Lower lobe of right lung (tissue), 2 donors: ENCODE results near the gene INTS11. TPM values are rescaled to one million over a fixed set of nuclear protein-coding genes. Genes with fewer than 3 reads are reported as not detected.

ENCODE experiments used
- ATAC-seq, 2 donors: fragments of 200-7000 bp; cut with Tn5 transposase; one replicate each; pipeline ENCODE4 v1.9.1; 2020 to 2022; ENCODE audit warnings: mild to moderate bottlenecking in 2 of 2, moderate library complexity in 2 of 2
- DNase-seq: peaks from one replicate; pipeline ENCODE4 v3.0.0-alpha.2; 2020
- H3K27ac ChIP-seq: fragments of 200-600 bp; one replicate; pipeline ENCODE4 v1.8.0; 2022
- H3K27me3 ChIP-seq: fragments of 200-600 bp; one replicate; pipeline ENCODE4 v1.8.0; 2022; ENCODE audit warnings: low read depth
- H3K36me3 ChIP-seq: fragments of 200-600 bp; one replicate; pipeline ENCODE4 v1.8.0; 2022; ENCODE audit warnings: mild to moderate bottlenecking
- H3K4me1 ChIP-seq: fragments of 200-600 bp; one replicate; pipeline ENCODE4 v1.8.0; 2022
- H3K4me3 ChIP-seq: fragments of 200-600 bp; one replicate; pipeline ENCODE4 v1.8.0; 2022; ENCODE audit warnings: mild to moderate bottlenecking
- H3K9me3 ChIP-seq: fragments of 200-600 bp; one replicate; pipeline ENCODE4 v1.8.0; 2022
- intact Hi-C: fragments of 100-400 bp; cut with DNase I; formaldehyde crosslinking; loops from one replicate; pipeline ENCODE4 v1.11.0; 2022
- total RNA-seq: library from RNA; stranded (reverse); fragmentation: NEBNext Ultra II Directional; extraction: Animal tissue kit (Norgen Biotek cat#: 25700); gene quantifications from one replicate; pipeline ENCODE4 v1.2.1, GENCODE V29; 2021
- TF ChIP-seq, protein P1 (sequence below): fragments of 200-600 bp; IDR thresholded peaks from one replicate; pipeline ENCODE4 v1.8.0; 2022; ENCODE audit warnings: antibody characterized with exemption, mild to moderate bottlenecking
- donor health status: DM: no; HTN: yes; CAD: no; lungs with severe emphysema.

INTS11 gene
- total RNA-seq, 1 donor from 2014 or later: 88.9 TPM

GRCh38 chr1:1311107-1312104 lies 13.1 kb downstream of the INTS11 start:
- no peak for DNase-seq
- H3K27me3 ChIP-seq: no peaks in the 10 kb centered on the region
- H3K4me3 ChIP-seq: no peak overlapping the region
- H3K9me3 ChIP-seq: no peaks in the 10 kb centered on the region
- no peak for ATAC-seq
- no peak overlapping the region for H3K27ac ChIP-seq
- peaks cover 19% of the 10 kb centered on the region for H3K4me1 ChIP-seq
- H3K36me3 ChIP-seq: peaks cover 65% of the 10 kb centered on the region
- TF ChIP-seq, protein P1, sequence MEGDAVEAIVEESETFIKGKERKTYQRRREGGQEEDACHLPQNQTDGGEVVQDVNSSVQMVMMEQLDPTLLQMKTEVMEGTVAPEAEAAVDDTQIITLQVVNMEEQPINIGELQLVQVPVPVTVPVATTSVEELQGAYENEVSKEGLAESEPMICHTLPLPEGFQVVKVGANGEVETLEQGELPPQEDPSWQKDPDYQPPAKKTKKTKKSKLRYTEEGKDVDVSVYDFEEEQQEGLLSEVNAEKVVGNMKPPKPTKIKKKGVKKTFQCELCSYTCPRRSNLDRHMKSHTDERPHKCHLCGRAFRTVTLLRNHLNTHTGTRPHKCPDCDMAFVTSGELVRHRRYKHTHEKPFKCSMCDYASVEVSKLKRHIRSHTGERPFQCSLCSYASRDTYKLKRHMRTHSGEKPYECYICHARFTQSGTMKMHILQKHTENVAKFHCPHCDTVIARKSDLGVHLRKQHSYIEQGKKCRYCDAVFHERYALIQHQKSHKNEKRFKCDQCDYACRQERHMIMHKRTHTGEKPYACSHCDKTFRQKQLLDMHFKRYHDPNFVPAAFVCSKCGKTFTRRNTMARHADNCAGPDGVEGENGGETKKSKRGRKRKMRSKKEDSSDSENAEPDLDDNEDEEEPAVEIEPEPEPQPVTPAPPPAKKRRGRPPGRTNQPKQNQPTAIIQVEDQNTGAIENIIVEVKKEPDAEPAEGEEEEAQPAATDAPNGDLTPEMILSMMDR: no peak
- intact Hi-C loops: no loop called here

GRCh38 chr1:1310476-1311053 lies 13.9 kb downstream of the INTS11 start:
- no peaks in the 10 kb centered on the region for H3K27me3 ChIP-seq
- H3K27ac ChIP-seq: no peak overlapping the region
- intact Hi-C loops: no loop called here
- no peaks in the 10 kb centered on the region for H3K9me3 ChIP-seq
- no peak for DNase-seq
- peaks cover 28% of the 10 kb centered on the region for H3K4me1 ChIP-seq
- H3K4me3 ChIP-seq: no peak overlapping the region
- H3K36me3 ChIP-seq: peaks cover 59% of the 10 kb centered on the region
- TF ChIP-seq, protein P1: no peak
- no peak for ATAC-seq

GRCh38 chr1:1310109-1310385 lies 14.4 kb downstream of the INTS11 start:
- H3K27ac ChIP-seq: peak overlapping the region; percentile 93
- no peaks in the 10 kb centered on the region for H3K27me3 ChIP-seq
- peaks cover 33% of the 10 kb centered on the region for H3K4me1 ChIP-seq
- TF ChIP-seq, protein P1: no peak
- DNase-seq (no peak), ATAC-seq (no peak)
- peaks cover 56% of the 10 kb centered on the region for H3K36me3 ChIP-seq
- H3K4me3 ChIP-seq: no peak overlapping the region
- no peaks in the 10 kb centered on the region for H3K9me3 ChIP-seq
- intact Hi-C loops: no loop called here

DNA sequence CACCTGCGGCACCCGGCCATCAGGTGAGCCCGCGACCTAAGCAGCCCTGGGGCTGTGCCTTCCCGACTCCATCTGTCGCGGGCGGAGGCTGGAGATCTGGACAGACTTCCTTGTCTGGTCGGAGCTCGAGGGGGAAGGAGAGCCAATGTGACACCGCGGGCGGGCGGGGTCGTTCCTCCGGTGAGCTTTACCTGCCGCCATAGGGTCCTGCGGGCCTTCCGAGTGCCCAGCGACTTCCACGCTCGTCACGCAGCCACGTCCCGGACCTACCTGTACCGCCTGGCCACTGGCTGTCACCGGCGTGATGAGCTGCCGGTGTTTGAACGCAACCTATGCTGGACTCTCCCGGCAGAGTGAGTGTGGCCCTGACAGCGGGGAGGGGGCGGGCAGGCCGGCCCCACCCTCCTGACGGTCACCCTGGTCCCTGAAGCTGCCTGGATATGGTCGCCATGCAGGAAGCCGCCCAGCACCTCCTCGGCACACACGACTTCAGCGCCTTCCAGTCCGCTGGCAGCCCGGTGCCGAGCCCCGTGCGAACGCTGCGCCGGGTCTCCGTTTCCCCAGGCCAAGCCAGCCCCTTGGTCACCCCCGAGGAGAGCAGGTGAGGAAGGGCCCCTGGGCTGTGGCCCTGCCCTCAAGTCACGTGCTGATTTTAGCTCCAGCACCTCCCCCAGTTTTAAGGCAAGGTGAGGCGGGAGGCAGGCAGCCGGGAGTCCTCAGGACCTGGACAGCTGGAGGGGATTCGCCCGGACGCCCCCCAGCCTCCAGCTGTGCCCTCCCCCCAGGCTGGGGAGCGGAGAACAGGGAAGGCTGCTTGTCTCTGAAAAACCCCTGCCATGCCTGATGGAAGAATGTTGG lies 15.0 kb downstream of the INTS11 start:
- DNase-seq (peak; percentile 66), ATAC-seq (no peak)
- Histone ChIP-seq H3K27me3 (no peaks in the 10 kb centered on the region), H3K27ac (peak overlapping the region; percentile 93), H3K9me3 (no peaks in the 10 kb centered on the region), H3K4me3 (peak overlapping the region; percentile 93), H3K4me1 (peaks cover 39% of the 10 kb centered on the region), H3K36me3 (peaks cover 50% of the 10 kb centered on the region)
- intact Hi-C loops: no loop called here
- TF ChIP-seq, protein P1: no peak

DNA sequence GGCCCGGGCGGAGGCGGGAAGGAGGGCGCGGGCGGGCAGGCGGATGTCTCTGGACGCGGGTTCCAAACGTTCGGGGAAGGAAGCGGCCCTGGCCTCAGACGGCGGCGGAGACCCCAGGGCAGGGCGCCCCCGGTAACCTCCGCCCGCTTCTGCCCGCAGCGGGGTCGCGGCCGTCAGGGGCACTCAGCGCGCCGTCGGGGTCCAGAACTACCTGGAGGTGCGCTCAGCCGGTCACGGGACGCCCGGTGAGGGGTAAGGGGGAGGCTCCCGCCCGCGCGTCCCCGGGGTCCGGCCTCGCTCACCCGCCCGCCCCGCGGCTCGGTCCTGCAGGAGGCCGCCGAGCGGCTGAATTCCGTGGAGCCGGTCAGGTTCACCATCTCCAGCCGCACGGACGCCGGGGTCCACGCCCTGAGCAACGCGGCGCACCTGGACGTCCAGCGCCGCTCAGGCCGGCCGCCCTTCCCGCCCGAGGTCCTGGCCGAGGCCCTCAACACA lies 15.7 kb downstream of the INTS11 start:
- H3K9me3 ChIP-seq: no peaks in the 10 kb centered on the region
- H3K4me3 ChIP-seq: peak overlapping the region; percentile 93
- peak overlapping the region; percentile 93 for H3K27ac ChIP-seq
- intact Hi-C loops: no loop called here
- ATAC-seq: peak; percentile 1 to 13
- no peak for DNase-seq
- H3K4me1 ChIP-seq: peaks cover 45% of the 10 kb centered on the region
- TF ChIP-seq, protein P1: no peak
- no peaks in the 10 kb centered on the region for H3K27me3 ChIP-seq
- peaks cover 44% of the 10 kb centered on the region for H3K36me3 ChIP-seq
